T-helper 22 cell (primary cell): ENCODE data around the gene NTMT1.
"Not testable (repeated sequence)": the region's sequence is repeated elsewhere in the genome, so short reads cannot be mapped to it uniquely, and the experiment has no call there.

Source experiments
- DNase-seq: peaks from one replicate; pipeline ENCODE4 v3.0.0-alpha.2; 2020; ENCODE audit warnings: low read depth

Gene NTMT1

DNA sequence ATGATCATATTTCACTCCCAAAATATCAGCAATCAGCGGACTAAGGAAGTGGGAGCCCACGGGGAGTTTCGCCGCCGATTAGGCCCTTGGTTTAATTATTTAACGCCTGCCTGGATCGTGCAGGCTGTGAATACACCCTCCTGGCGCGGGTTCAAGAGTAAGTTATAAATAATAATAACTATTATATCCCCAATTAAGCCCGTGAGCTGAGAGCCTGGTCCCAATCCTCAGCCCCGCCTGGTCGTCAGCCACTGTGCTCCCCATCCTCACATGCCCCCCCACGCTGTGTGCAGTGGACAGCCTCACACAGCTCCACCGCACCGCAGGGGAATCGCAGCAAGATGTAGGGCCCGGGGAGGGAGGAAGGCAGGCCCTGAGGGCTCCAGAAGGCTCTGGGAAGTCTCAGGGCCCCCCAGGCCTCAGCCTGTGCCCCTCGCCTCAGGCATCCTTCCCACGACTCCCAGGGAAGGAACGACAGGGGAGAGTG is 28.6 kb downstream of the NTMT1 start:
- DNase-seq, result no peak

DNA sequence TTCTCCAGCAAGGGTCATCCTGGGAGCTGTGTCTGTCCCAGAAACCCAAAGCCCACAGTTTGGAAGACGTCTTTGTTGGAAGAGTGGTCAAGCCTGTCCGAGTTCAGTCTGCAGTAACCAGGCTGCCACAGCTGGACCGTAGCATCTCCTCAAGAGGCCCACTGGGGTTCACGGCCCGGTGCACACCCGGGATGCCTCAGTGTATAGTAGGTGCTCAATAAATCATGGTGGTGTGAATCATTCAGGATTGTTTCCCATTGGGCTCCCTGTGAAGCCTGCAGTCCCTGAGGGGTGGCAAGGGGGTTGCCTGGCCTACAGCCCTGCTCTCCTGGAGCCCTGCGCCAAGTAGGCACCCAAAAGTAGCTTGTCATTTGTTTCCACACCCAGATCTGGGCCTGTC is 29.2 kb downstream of the NTMT1 start:
- DNase-seq, result no peak

DNA sequence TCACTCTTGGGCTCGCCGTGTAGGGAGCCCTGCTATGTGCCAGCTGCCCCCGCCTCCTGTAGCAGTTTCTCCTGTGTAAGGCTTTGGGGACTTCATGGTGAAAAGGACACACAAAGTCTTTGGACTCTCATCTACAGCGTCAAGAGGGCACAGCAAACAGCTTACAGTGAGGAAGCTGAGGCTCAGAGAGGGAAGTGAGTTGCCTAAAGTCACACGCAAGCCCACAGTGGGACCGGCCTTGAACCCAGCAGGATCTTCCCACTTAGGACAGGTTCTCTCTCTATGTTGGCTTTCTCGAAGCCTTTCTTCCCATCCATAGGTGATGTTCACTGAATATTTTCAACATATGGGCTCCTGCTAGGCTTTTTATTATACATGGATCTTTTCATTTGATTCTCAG is 29.7 kb downstream of the NTMT1 start:
- no peak for DNase-seq

GRCh38 chr9:129656795-129657390 is 30.9 kb downstream of the NTMT1 start:
- no peak for DNase-seq

GRCh38 chr9:129661029-129661428 is 35.1 kb downstream of the NTMT1 start:
- DNase-seq, result no peak

DNA sequence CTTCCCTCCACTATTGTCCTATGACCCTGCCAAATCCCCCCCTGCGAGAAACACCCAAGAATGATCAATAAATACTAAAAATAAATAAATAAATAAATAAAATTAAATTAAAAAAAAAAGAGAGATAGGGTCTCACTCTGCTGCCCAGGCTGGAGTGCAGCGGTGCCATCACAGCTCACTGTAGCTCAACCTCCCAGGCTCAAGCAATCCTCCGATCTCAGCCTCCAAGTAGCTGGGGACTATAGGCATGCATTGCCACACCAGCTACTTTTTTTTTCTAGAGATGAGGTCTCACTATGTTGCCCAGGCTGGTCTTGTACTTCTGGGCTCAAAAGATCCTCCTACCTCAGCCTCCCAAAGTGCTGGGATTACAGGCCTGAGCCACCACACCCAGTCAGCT is 36.3 kb downstream of the NTMT1 start:
- DNase-seq, result not testable (repeated sequence)

DNA sequence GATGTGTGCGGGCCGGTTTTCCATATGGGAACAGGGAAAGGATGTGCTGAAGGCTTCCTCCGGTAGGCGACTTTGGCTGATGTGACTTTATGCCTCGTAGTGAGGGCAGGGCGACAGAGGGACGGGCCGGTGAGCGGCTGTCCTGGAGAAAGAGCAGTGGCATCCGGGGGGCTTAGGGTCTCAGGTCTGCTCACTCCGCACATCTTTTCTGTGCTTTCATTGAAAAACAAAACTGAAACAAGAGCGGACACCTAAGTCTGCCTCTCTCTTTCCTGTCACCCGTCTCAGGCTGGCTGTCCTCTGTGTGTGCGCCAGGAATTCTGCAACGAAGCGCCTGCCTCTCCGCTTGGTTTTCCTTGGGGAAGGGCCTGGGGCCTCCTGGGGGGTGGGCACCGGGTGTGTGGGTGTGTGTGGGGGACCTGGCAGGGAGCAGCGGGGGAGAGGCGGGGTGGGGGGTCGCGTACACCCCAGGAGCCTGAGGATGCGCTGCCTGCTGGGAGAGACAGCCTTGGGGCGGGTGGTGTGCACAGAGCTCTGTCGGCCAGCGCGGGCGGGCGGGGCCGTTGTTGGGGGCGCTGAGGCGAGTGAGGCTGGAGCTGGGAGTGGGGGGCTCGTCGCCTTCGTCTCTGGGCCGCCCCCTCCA is 38.9 kb downstream of the NTMT1 start:
- no peak for DNase-seq

DNA sequence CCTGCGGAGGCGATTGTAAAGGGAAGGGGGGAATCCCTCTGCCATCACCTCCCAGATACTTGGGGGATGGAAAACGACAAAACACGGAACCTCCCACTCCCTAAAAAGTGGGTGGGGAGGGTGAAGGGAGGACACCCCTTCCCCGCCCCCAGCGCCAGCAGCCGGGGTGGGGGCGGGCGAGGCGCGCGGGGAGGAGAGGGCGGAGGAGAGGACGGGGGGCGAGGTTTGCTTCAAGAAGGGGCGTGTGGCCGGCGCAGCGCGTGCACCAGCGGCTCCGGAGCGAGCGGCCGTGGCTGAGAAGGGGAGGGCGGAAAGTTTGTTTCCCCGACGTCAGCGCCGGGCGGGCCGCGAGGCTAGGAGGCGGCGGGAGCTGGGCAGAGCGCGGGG is 39.4 kb downstream of the NTMT1 start, which contains the start of gene PRRX2:
Gene PRRX2, plus strand, starts transcription at position 259 of the 387 bp plus-strand sequence. CDS start 221 bp downstream, outside the sequence.
- no peak for DNase-seq

GRCh38 chr9:129665814-129666520 is 40.0 kb downstream of the NTMT1 start:
- DNase-seq, result no peak

DNA sequence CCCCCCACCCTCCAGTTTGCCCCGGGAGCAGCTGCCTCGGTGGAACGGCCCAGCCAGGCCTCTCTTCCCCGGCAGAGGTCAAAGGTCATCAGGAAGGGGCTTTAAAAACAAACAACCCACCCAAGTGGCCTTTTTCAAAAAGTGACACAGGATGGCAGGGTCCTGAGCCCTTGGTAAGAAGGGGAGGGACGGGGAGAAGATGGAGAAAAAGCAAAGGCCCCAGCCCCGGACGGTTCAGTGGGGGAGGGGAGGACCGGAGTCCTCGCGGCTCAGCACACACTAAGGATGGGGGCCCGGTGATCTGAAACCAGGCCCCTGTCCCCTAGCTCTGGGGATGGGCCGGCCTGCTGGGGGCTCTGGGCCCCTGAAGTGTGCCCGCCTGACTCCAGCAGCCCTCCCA is 40.6 kb downstream of the NTMT1 start:
- no peak for DNase-seq

DNA sequence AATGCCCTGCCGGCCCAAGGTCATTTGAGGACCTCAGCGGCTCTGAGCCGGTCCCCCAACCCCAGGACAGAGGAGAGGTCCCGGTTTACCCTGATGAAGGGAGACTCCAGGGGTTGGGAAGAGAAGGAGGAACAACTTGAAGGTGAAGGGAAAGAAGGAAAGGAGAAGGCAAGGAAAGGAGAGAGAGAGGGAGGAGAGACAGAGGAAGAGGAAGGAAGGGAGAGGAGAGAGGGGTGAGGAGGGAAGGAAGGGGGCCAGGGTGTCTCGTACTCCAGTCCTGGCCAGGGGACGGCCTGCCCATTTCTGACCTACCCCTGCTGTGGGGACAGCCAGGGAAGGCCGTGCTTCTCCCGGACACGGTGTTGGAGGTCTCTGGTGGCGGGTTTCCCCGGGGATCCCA is 41.4 kb downstream of the NTMT1 start:
- DNase-seq, result no peak

GRCh38 chr9:129667850-129668249 is 41.9 kb downstream of the NTMT1 start:
- no peak for DNase-seq

- DNase-seq, result no peak
These were observed 43.3 kb downstream of the NTMT1 start for GRCh38 chr9:129669141-129669718.

- no peak for DNase-seq
These were observed 44.0 kb downstream of the NTMT1 start for GRCh38 chr9:129669946-129670345.

DNA sequence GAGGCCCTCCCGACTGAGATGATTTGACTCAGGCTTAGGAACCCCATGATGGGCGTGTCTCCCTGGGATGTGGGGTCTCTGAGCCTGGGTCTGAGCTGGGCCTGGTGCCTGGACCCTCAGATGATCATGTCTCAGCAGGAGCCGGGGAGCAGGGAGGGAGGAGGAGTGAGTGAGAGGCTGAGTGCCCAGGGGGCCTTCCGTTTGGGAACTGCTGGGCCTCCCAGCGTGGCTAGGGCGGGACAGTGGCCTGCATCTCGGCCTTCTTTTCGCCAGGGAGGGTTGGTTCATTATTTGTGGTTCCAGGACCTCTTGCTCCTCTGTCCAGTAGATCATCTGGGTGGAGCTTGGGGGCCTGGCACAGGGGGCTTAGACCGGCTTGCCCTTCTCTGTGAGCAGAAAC is 45.1 kb downstream of the NTMT1 start:
- DNase-seq, result no peak

DNA sequence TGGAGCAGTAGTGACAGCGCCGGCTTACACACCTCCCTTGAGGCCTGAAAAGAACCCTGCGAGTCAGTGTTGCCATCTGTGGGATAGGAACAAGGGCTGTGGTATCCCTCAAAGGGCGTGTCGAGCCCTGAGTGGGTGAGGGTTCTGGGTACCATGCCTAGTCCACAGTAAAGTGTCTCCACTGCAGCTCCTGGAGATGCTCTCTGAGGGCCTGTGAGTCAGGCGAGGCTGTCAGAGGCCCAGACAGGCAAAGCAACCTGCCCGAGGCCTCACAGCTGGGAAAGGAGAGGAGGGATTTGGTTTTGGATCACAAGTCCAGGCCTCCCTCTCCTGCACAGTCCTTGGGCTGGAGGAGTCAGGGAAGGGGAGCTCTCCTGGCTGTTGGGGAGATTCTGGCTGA is 45.6 kb downstream of the NTMT1 start:
- DNase-seq, result no peak

DNA sequence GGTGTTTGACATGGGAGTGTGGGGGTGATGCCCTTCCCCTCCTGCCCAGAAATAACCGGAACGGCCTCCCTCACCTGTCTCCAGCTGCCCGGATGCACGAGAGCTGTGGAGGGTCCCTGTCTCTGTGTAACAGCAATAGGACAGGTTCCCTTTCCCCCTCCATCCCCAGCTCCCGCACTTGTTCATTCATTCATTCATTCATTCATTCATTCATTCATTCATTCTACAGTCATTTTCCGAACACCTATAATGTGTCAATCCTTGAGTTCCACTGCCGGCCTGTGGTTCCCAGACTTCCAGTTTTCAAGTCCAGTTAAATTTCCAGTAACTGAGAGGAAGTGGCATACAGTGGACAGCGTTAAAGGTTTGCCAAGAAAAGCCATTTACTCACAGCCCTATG is 46.7 kb downstream of the NTMT1 start:
- DNase-seq, result no peak

DNA sequence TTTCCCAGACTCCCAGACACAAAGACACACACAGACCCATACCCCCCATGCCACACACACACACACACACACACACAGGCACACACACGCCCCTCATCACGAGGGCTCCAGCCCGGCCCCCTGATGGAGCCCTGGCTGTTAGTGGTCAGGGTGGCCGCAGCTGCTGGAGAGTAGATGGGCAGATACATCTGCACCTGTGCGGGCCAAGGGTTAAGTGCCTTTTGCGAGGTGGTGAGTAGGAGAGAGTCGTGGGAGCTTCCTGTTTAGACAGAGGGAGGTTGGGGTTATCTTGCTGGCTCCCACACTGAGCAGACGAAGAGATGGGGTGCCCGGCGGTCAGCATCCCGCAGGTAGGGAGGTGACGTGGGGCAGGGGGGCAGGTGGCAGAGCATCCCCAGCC is 47.6 kb downstream of the NTMT1 start:
- no peak for DNase-seq

- no peak for DNase-seq
These were observed 48.3 kb downstream of the NTMT1 start for GRCh38 chr9:129674229-129674628.

- DNase-seq, result no peak
These were observed 49.7 kb downstream of the NTMT1 start for GRCh38 chr9:129675620-129676019.

DNA sequence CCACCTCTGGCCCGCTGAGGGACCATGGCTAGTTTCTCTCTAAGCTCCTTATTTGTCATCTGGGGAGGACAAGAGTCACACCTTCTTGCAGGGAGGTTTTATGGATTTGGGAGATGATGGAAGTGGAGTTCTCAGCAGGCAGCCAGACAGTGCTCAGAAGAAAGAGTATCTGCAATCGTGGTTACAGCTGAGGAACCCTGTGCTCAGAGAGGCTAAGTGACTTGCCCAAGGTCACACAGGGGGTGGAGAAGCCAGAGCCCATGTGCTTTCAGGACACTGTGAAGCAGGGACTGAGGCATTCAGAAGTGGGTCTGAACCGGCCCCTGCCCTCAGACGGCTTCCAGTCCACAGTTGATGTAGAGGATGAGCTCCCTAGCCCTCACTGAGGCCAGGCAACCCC is 50.3 kb downstream of the NTMT1 start:
- no peak for DNase-seq

DNA sequence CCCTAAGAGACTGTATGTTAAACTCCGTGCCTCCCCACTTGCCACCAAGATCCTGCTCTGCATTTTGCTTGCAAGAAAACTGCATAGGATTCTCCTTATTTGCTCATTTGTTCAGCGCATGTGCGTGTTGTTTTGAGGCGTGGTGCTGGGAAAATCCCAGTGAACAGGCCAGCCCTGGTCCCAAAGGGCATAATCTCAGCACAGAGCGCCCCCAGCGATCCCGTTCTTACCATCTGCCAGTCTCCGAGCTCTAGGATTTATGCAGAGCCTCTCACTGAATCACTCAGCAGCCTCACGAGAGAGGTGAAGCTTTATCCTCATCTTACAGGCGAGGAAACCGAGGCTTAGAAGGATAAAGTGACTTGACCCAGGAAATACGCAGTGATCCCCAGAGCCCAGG is 51.0 kb downstream of the NTMT1 start:
- no peak for DNase-seq

- DNase-seq, result no peak
These were observed 51.5 kb downstream of the NTMT1 start for GRCh38 chr9:129677456-129677855.
